ENCODE measurements around the gene SYNPO2L. TPM values are rescaled to one million over a fixed set of nuclear protein-coding genes. Genes with fewer than 3 reads are reported as not detected.
"Not testable (repeated sequence)": the region's sequence is repeated elsewhere in the genome, so short reads cannot be mapped to it uniquely, and the experiment has no call there.

Gene SYNPO2L
- polyA plus RNA-seq, 1 experiment = 0.05 TPM

- POLR2A ChIA-PET; H3K4me3 ChIP-seq (ENCODE audit: low read depth, low read length); H3K27me3 ChIP-seq (ENCODE audit: control insufficient read depth, insufficient read depth, low read length); CTCF ChIA-PET; H3K36me3 ChIP-seq (ENCODE audit: control insufficient read depth, insufficient read depth, low read length); DNase-seq (ENCODE audit: low read depth): not testable (repeated sequence)
Observed at GRCh38 chr10:73665581-73665980, 9.8 kb upstream of the SYNPO2L start.

GRCh38 chr10:73664156-73665040, 8.6 kb upstream of the SYNPO2L start:
- H3K36me3 ChIP-seq (ENCODE audit: control insufficient read depth, insufficient read depth, low read length); H3K4me3 ChIP-seq (ENCODE audit: low read depth, low read length); H3K27me3 ChIP-seq (ENCODE audit: control insufficient read depth, insufficient read depth, low read length); POLR2A ChIA-PET; CTCF ChIA-PET; DNase-seq (ENCODE audit: low read depth): not testable (repeated sequence)

GRCh38 chr10:73663621-73664020, 7.8 kb upstream of the SYNPO2L start:
- H3K36me3 ChIP-seq (ENCODE audit: control insufficient read depth, insufficient read depth, low read length); CTCF ChIA-PET; H3K4me3 ChIP-seq (ENCODE audit: low read depth, low read length); DNase-seq (ENCODE audit: low read depth); POLR2A ChIA-PET; H3K27me3 ChIP-seq (ENCODE audit: control insufficient read depth, insufficient read depth, low read length): not testable (repeated sequence)

- DNase-seq (ENCODE audit: low read depth); CTCF ChIA-PET; POLR2A ChIA-PET: not testable (repeated sequence)
Observed at GRCh38 chr10:73662705-73663104, 6.9 kb upstream of the SYNPO2L start.

GRCh38 chr10:73655257-73655989, 406 bp downstream of the SYNPO2L start:
- no peak overlapping the region for H3K4me3 ChIP-seq (ENCODE audit: low read depth, low read length)
- no peak for DNase-seq (ENCODE audit: low read depth)
- TF ChIP-seq CTCF (IDR thresholded peaks at IDR 0.05; ENCODE audit: insufficient read depth, low read depth, low read length) = no peak
- no peaks in the 10 kb centered on the region for H3K27me3 ChIP-seq (ENCODE audit: control insufficient read depth, insufficient read depth, low read length)
- POLR2A ChIA-PET = no interaction called here
- H3K36me3 ChIP-seq (ENCODE audit: control insufficient read depth, insufficient read depth, low read length) = no peaks in the 10 kb centered on the region
- CTCF ChIA-PET = no interaction called here

More at GRCh38 chr10:73662705-73663104, 6.9 kb upstream of the SYNPO2L start:
- not testable (repeated sequence) for H3K4me3 ChIP-seq (ENCODE audit: low read depth, low read length); H3K36me3 ChIP-seq (ENCODE audit: control insufficient read depth, insufficient read depth, low read length); H3K27me3 ChIP-seq (ENCODE audit: control insufficient read depth, insufficient read depth, low read length)

- POLR2A ChIA-PET = no interaction called here
- no peaks in the 10 kb centered on the region for H3K36me3 ChIP-seq (ENCODE audit: control insufficient read depth, insufficient read depth, low read length)
- TF ChIP-seq CTCF (IDR thresholded peaks at IDR 0.05; ENCODE audit: insufficient read depth, low read depth, low read length) = no peak
- no peaks in the 10 kb centered on the region for H3K27me3 ChIP-seq (ENCODE audit: control insufficient read depth, insufficient read depth, low read length)
- no peak for DNase-seq (ENCODE audit: low read depth)
- CTCF ChIA-PET = interaction anchor here (0.8 to 1.0 kb wide), 3 partner anchors 9 to 161 kb away, joined by 3 to 4 read pairs (median 3); no protein-coding TSS in a partner anchor
- H3K4me3 ChIP-seq (ENCODE audit: low read depth, low read length) = no peak overlapping the region
Observed at GRCh38 chr10:73653701-73654100, 2.1 kb downstream of the SYNPO2L start.

- TF ChIP-seq CTCF (IDR thresholded peaks at IDR 0.05; ENCODE audit: insufficient read depth, low read depth, low read length) = no peak
- ChIA-PET CTCF (interaction anchor here (1.0 kb wide), 2 partner anchors 9 to 124 kb away, joined by 3 to 4 read pairs; no protein-coding TSS in a partner anchor), POLR2A (no interaction called here)
- DNase-seq (ENCODE audit: low read depth) = no peak
- H3K4me3 ChIP-seq (ENCODE audit: low read depth, low read length) = no peak overlapping the region
- no peaks in the 10 kb centered on the region for H3K36me3 ChIP-seq (ENCODE audit: control insufficient read depth, insufficient read depth, low read length)
- no peaks in the 10 kb centered on the region for H3K27me3 ChIP-seq (ENCODE audit: control insufficient read depth, insufficient read depth, low read length)
Observed at GRCh38 chr10:73653195-73653594, 2.6 kb downstream of the SYNPO2L start.
